H1 (cell line): Measurements from ENCODE around the gene FAH. TPM values are rescaled to one million over a fixed set of nuclear protein-coding genes. Genes with fewer than 3 reads are reported as not detected.

Experiments
- SIN3A ChIP-seq, 2 experiments: IDR thresholded peaks in 1 of 2; conservative IDR thresholded peaks in 1 of 2; 2 replicates each; pipeline ENCODE4 v1.6.1; 2011 to 2012; ENCODE audit warnings: low read length in 2 of 2, improper control_type of control experiment in 1 of 2, low read depth in 1 of 2, mild to moderate bottlenecking in 1 of 2
- polyA plus RNA-seq, 7 experiments: library from polyadenylated mRNA; depleted of rRNA in 3 of 7; stranded (reverse) in 5 of 7; unstranded in 2 of 7; fragments of >200 nt in 5 of 7; fragments of 200-250 nt in 2 of 7; gene quantifications; 1 replicate in 5 of 7; 2 replicates in 1 of 7; 4 replicates in 1 of 7; pipeline versions ENCODE4 v1.2.1 to v1.2.3, GENCODE V29; 2011 to 2013; ENCODE audit warnings: missing spikeins in 2 of 7, mixed read lengths in 2 of 7
- total RNA-seq: library from RNA; stranded (reverse); fragmentation: NEBNext Ultra II Directional; extraction: Animal tissue kit (Norgen Biotek cat#: 25700); gene quantifications from 2 replicates; pipeline ENCODE4 v1.2.1, GENCODE V29; 2021
- TF ChIP-seq, protein P1 (sequence below): IDR thresholded peaks from 2 replicates; pipeline ENCODE4 v1.6.1; 2012; ENCODE audit warnings: inconsistent platforms

The FAH gene
- total and polyA plus RNA-seq, 2 of the 8 experiments (the other 6 are each of a cell fraction or from before 2014, with no cell fraction given) = 20.0 to 21.7 TPM

DNA sequence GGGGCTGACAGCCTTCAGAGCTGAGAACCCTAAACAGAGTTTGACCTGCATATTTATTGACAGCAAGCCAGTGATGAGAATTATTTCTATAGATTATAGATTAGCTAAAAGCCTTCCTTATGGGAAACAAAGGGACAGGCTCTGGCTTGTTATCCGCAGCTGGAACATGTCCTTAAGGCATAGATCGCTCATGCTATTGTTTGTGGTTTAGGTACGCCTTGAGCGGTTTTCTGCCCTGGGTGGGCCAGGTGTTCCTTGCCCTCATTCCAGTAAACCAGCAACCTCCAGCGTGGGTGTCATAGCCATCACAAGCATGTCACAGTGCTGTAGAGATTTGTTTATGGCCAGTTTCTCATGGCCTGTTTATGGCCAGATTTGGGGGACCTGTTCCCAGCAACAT, 10.2 kb upstream of the FAH start (continued):
- TF ChIP-seq SIN3A (conservative IDR thresholded peaks at IDR 0.05 in 1 of 2, IDR thresholded peaks at IDR 0.05 in 1 of 2; ENCODE audit: low read depth in 1 of 2, low read length in 2 of 2) = no peak
- TF ChIP-seq, protein P1, sequence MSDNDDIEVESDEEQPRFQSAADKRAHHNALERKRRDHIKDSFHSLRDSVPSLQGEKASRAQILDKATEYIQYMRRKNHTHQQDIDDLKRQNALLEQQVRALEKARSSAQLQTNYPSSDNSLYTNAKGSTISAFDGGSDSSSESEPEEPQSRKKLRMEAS = no peak
